ENCODE results near the gene ARPP21.

Gene ARPP21

GRCh38 chr3:35651851-35652250, 12.5 kb downstream of the ARPP21 start:
- TF ChIP-seq ZNF274 (IDR thresholded peaks at IDR 0.05; ENCODE audit: low read depth, low read length): no peak
- no peak overlapping the region for H3K4me3 ChIP-seq (ENCODE audit: low read length)

GRCh38 chr3:35653347-35653746, 14.0 kb downstream of the ARPP21 start:
- no peak overlapping the region for H3K4me3 ChIP-seq (ENCODE audit: low read length)
- TF ChIP-seq ZNF274 (IDR thresholded peaks at IDR 0.05; ENCODE audit: low read depth, low read length): no peak

- no peak for TF ChIP-seq ZNF274 (IDR thresholded peaks at IDR 0.05; ENCODE audit: low read depth, low read length)
- no peak overlapping the region for H3K4me3 ChIP-seq (ENCODE audit: low read length)
These were observed 15.2 kb downstream of the ARPP21 start for GRCh38 chr3:35654476-35654875.

- H3K4me3 ChIP-seq (ENCODE audit: low read length): no peak overlapping the region
These were observed 19.4 kb downstream of the ARPP21 start for GRCh38 chr3:35658686-35659085.

GRCh38 chr3:35659768-35660167, 20.4 kb downstream of the ARPP21 start:
- no peak overlapping the region for H3K4me3 ChIP-seq (ENCODE audit: low read length)
- no peak for TF ChIP-seq ZNF274 (IDR thresholded peaks at IDR 0.05; ENCODE audit: low read depth, low read length)

More at GRCh38 chr3:35658686-35659085, 19.4 kb downstream of the ARPP21 start:
- no peak for TF ChIP-seq ZNF274 (IDR thresholded peaks at IDR 0.05; ENCODE audit: low read depth, low read length)

GRCh38 chr3:35663471-35663870, 24.1 kb downstream of the ARPP21 start:
- no peak overlapping the region for H3K4me3 ChIP-seq (ENCODE audit: low read length)
- no peak for TF ChIP-seq ZNF274 (IDR thresholded peaks at IDR 0.05; ENCODE audit: low read depth, low read length)

- no peak overlapping the region for H3K4me3 ChIP-seq (ENCODE audit: low read length)
- TF ChIP-seq ZNF274 (IDR thresholded peaks at IDR 0.05; ENCODE audit: low read depth, low read length): no peak
These were observed 25.2 kb downstream of the ARPP21 start for GRCh38 chr3:35664460-35664919.

GRCh38 chr3:35665390-35666055, 26.2 kb downstream of the ARPP21 start:
- TF ChIP-seq ZNF274 (IDR thresholded peaks at IDR 0.05; ENCODE audit: low read depth, low read length): no peak

GRCh38 chr3:35666888-35667287, 27.6 kb downstream of the ARPP21 start:
- no peak for TF ChIP-seq ZNF274 (IDR thresholded peaks at IDR 0.05; ENCODE audit: low read depth, low read length)
- H3K4me3 ChIP-seq (ENCODE audit: low read length): no peak overlapping the region

More at GRCh38 chr3:35665390-35666055, 26.2 kb downstream of the ARPP21 start:
- no peak overlapping the region for H3K4me3 ChIP-seq (ENCODE audit: low read length)

GRCh38 chr3:35670408-35670965, 31.2 kb downstream of the ARPP21 start:
- no peak overlapping the region for H3K4me3 ChIP-seq (ENCODE audit: low read length)
- no peak for TF ChIP-seq ZNF274 (IDR thresholded peaks at IDR 0.05; ENCODE audit: low read depth, low read length)

GRCh38 chr3:35671483-35671882, 32.2 kb downstream of the ARPP21 start:
- TF ChIP-seq ZNF274 (IDR thresholded peaks at IDR 0.05; ENCODE audit: low read depth, low read length): no peak
- H3K4me3 ChIP-seq (ENCODE audit: low read length): no peak overlapping the region

- TF ChIP-seq ZNF274 (IDR thresholded peaks at IDR 0.05; ENCODE audit: low read depth, low read length): no peak
- H3K4me3 ChIP-seq (ENCODE audit: low read length): no peak overlapping the region
These were observed 33.7 kb downstream of the ARPP21 start for GRCh38 chr3:35673017-35673416.

- H3K4me3 ChIP-seq (ENCODE audit: low read length): no peak overlapping the region
- TF ChIP-seq ZNF274 (IDR thresholded peaks at IDR 0.05; ENCODE audit: low read depth, low read length): no peak
These were observed 35.3 kb downstream of the ARPP21 start for GRCh38 chr3:35674451-35675109.

- no peak for TF ChIP-seq ZNF274 (IDR thresholded peaks at IDR 0.05; ENCODE audit: low read depth, low read length)
- H3K4me3 ChIP-seq (ENCODE audit: low read length): no peak overlapping the region
These were observed 35.9 kb downstream of the ARPP21 start for GRCh38 chr3:35675206-35675605.

GRCh38 chr3:35675621-35676020, 36.3 kb downstream of the ARPP21 start:
- no peak overlapping the region for H3K4me3 ChIP-seq (ENCODE audit: low read length)
- no peak for TF ChIP-seq ZNF274 (IDR thresholded peaks at IDR 0.05; ENCODE audit: low read depth, low read length)
